ENCODE data around the gene PTPRD. TPM values are rescaled to one million over a fixed set of nuclear protein-coding genes. Genes with fewer than 3 reads are reported as not detected.

PTPRD gene
- total RNA-seq, 2 donors from 2014 or later = 60.1 to 75.7 TPM

- H3K36me3 ChIP-seq = no peaks in the 10 kb centered on the region
- no peak for DNase-seq
- no peak overlapping the region for H3K27ac ChIP-seq
- H3K9ac ChIP-seq (ENCODE audit: low read depth in 2 of 2, low read length in 2 of 2) = no peak overlapping the region
- H3K4me3 ChIP-seq = no peak overlapping the region
- H3K4me1 ChIP-seq = no peaks in the 10 kb centered on the region
- H3K27me3 ChIP-seq = no peaks in the 10 kb centered on the region
- H3K9me3 ChIP-seq = no peaks in the 10 kb centered on the region
- TF ChIP-seq CTCF (IDR thresholded peaks at IDR 0.05) = no peak
- intact Hi-C loops (cut with DNase I) = no loop called here
Observed at GRCh38 chr9:8348756-8349155, 2264.0 kb downstream of the PTPRD start.

GRCh38 chr9:8346296-8346695, 2266.5 kb downstream of the PTPRD start:
- no peak overlapping the region for H3K4me3 ChIP-seq
- intact Hi-C loops (cut with DNase I) = no loop called here
- H3K36me3 ChIP-seq = no peaks in the 10 kb centered on the region
- H3K9ac ChIP-seq (ENCODE audit: low read depth in 2 of 2, low read length in 2 of 2) = no peak overlapping the region
- H3K4me1 ChIP-seq = no peaks in the 10 kb centered on the region
- TF ChIP-seq CTCF (IDR thresholded peaks at IDR 0.05) = no peak
- H3K27ac ChIP-seq = no peak overlapping the region
- no peaks in the 10 kb centered on the region for H3K27me3 ChIP-seq
- no peak for DNase-seq
- no peaks in the 10 kb centered on the region for H3K9me3 ChIP-seq

GRCh38 chr9:8338767-8339510, 2273.9 kb downstream of the PTPRD start:
- H3K9ac ChIP-seq (ENCODE audit: low read depth in 2 of 2, low read length in 2 of 2) = no peak overlapping the region
- no peaks in the 10 kb centered on the region for H3K27me3 ChIP-seq
- no peak for DNase-seq
- intact Hi-C loops (cut with DNase I) = no loop called here
- no peak overlapping the region for H3K27ac ChIP-seq
- H3K9me3 ChIP-seq = no peaks in the 10 kb centered on the region
- H3K36me3 ChIP-seq = no peaks in the 10 kb centered on the region
- H3K4me1 ChIP-seq = no peaks in the 10 kb centered on the region
- TF ChIP-seq CTCF (IDR thresholded peaks at IDR 0.05) = no peak
- no peak overlapping the region for H3K4me3 ChIP-seq

- H3K36me3 ChIP-seq = no peaks in the 10 kb centered on the region
- H3K27me3 ChIP-seq = no peaks in the 10 kb centered on the region
- no peak overlapping the region for H3K27ac ChIP-seq
- no peak for TF ChIP-seq CTCF (IDR thresholded peaks at IDR 0.05)
- no peaks in the 10 kb centered on the region for H3K9me3 ChIP-seq
- H3K4me1 ChIP-seq = no peaks in the 10 kb centered on the region
- intact Hi-C loops (cut with DNase I) = no loop called here
- no peak overlapping the region for H3K9ac ChIP-seq (ENCODE audit: low read depth in 2 of 2, low read length in 2 of 2)
- no peak overlapping the region for H3K4me3 ChIP-seq
- DNase-seq = no peak
Observed at GRCh38 chr9:8337834-8338766, 2274.7 kb downstream of the PTPRD start.

- Histone ChIP-seq H3K4me3 (no peak overlapping the region), H3K4me1 (no peaks in the 10 kb centered on the region), H3K27me3 (no peaks in the 10 kb centered on the region), H3K9ac (ENCODE audit: low read depth in 2 of 2, low read length in 2 of 2) (no peak overlapping the region), H3K9me3 (no peaks in the 10 kb centered on the region), H3K36me3 (no peaks in the 10 kb centered on the region), H3K27ac (no peak overlapping the region)
- TF ChIP-seq CTCF (IDR thresholded peaks at IDR 0.05) = no peak
- DNase-seq = no peak
- intact Hi-C loops (cut with DNase I) = no loop called here
Observed at GRCh38 chr9:8332871-8333270, 2279.9 kb downstream of the PTPRD start.
